AG04449 (cell line): ENCODE data around the gene STRIT1.

ENCODE experiments used
- CTCF ChIA-PET: fragments of 350-600 bp; formaldehyde crosslinking; extraction: SDS; loops from one replicate; lab custom pipeline; 2021; ENCODE audit warnings: antibody characterized with exemption; lab: Yijun Ruan, JAX
- POLR2A ChIA-PET: fragments of 400-600, 350-600 bp; formaldehyde crosslinking; extraction: SDS; loops from one replicate; lab custom pipeline; 2020; ENCODE audit warnings: antibody characterized with exemption, inconsistent platforms; lab: Yijun Ruan, JAX
- DNase-seq: peaks from one replicate; pipeline ENCODE4 v3.0.0-alpha.2; 2010; ENCODE audit warnings: low read depth, low spot score
- H3K4me3 ChIP-seq: 2 replicates; pipeline ENCODE4 v1.5.1; 2011; ENCODE audit warnings: low read depth, mild to moderate bottlenecking, control low read depth, low read length
- CTCF ChIP-seq: IDR thresholded peaks from one replicate; pipeline ENCODE4 v1.5.1; 2011; ENCODE audit warnings: mild to moderate bottlenecking, moderate library complexity, low read length, control low read depth, inconsistent platforms; ENCODE audit not compliant: insufficient read depth; ENCODE audit errors: missing control alignments

The STRIT1 gene

GRCh38 chr3:155293516-155293915 lies at the start of gene STRIT1:
Gene STRIT1, minus strand, starts transcription at chr3:155293683.
- DNase-seq: no peak
- ChIA-PET CTCF (no interaction called here), POLR2A (no interaction called here)
- TF ChIP-seq CTCF: no peak
- no peak within 1 kb of the TSS for H3K4me3 ChIP-seq

GRCh38 chr3:155342344-155342743 lies 48.9 kb upstream of the STRIT1 start:
- H3K4me3 ChIP-seq: no peak overlapping the region
- CTCF ChIA-PET: interaction anchor here (2.0 kb wide), 1 partner anchor 360 kb away, joined by 8 read pairs; no protein-coding TSS in a partner anchor
- TF ChIP-seq CTCF: no peak
- POLR2A ChIA-PET: no interaction called here
- DNase-seq: no peak

- ChIA-PET CTCF (interaction anchor here (1.0 to 2.0 kb wide), 2 partner anchors 13 to 16 kb away, joined by 5 to 6 read pairs; no protein-coding TSS in a partner anchor), POLR2A (no interaction called here)
- no peak for TF ChIP-seq CTCF
- DNase-seq: no peak
- H3K4me3 ChIP-seq: no peak overlapping the region
Measured at GRCh38 chr3:155339052-155339451, 45.6 kb upstream of the STRIT1 start.

GRCh38 chr3:155335724-155336354 lies 42.4 kb upstream of the STRIT1 start:
- CTCF ChIA-PET: interaction anchor here (1.1 to 1.9 kb wide), 3 partner anchors 9 to 366 kb away, joined by 4 to 13 read pairs (median 6); no protein-coding TSS in a partner anchor
- no peak for DNase-seq
- POLR2A ChIA-PET: no interaction called here
- H3K4me3 ChIP-seq: no peak overlapping the region
- TF ChIP-seq CTCF: no peak

- no peak for TF ChIP-seq CTCF
- no peak for DNase-seq
- no peak overlapping the region for H3K4me3 ChIP-seq
- POLR2A ChIA-PET: no interaction called here
- CTCF ChIA-PET: interaction anchor here (1.1 to 1.9 kb wide), 3 partner anchors 8 to 367 kb away, joined by 4 to 13 read pairs (median 6); no protein-coding TSS in a partner anchor
Measured at GRCh38 chr3:155334914-155335723, 41.6 kb upstream of the STRIT1 start.
